HG02759 (cell line): ENCODE results near the gene RAI14.
"Not testable (repeated sequence)": the region's sequence is repeated elsewhere in the genome, so short reads cannot be mapped to it uniquely, and the experiment has no call there.

Source experiments
- ATAC-seq: cut with Tn5 transposase; IDR thresholded peaks from one replicate; pipeline ENCODE4 v1.9.1; 2021; ENCODE audit warnings: mild to moderate bottlenecking, moderate library complexity; ENCODE audit not compliant: unreplicated experiment

The RAI14 gene

GRCh38 chr5:34724741-34725140, 68.6 kb downstream of the RAI14 start:
- no peak for ATAC-seq

- ATAC-seq = not testable (repeated sequence)
These were observed 71.1 kb downstream of the RAI14 start for GRCh38 chr5:34727166-34727749.

- ATAC-seq = no peak
These were observed 72.1 kb downstream of the RAI14 start for GRCh38 chr5:34728236-34728635.

DNA sequence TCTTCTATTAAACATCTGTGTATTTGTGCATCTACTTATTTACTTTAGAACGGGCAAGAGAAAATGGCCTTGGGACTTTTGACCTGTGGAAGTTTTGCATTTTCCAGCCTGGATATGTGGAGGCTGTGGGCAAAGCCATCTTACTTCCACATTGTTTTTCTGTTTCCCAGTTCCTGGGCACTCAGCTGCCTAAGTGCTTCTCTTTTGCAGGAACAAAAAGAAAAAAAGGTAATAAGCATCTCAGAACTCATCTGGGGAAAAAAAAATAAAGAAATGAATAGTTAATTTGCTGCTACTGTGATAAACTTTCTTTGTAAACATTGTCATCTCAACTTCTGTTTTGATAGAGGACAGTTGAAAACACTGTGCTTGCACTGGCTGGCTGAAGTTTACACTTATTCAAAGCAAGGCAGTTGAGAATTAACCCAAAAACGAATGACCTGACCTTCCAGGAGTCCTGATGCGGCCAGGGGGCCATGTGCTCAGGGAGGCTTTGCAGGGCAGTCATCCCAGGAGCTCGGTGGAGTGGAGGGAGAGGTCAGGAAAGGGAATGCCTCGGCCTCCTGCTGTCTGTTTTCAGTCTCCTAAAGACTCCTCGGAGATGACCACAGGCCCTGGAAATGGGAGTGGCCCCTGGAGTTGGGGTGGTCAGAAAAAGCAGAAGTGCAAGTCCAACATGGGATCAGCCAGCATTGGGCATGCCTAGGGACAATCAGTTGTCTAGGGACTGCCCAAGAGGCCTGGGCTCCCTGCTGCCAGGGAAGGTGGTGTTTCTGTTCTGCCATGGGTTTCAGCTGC, 75.5 kb downstream of the RAI14 start:
- ATAC-seq = no peak

- no peak for ATAC-seq
These were observed 78.2 kb downstream of the RAI14 start for GRCh38 chr5:34734326-34734725.

DNA sequence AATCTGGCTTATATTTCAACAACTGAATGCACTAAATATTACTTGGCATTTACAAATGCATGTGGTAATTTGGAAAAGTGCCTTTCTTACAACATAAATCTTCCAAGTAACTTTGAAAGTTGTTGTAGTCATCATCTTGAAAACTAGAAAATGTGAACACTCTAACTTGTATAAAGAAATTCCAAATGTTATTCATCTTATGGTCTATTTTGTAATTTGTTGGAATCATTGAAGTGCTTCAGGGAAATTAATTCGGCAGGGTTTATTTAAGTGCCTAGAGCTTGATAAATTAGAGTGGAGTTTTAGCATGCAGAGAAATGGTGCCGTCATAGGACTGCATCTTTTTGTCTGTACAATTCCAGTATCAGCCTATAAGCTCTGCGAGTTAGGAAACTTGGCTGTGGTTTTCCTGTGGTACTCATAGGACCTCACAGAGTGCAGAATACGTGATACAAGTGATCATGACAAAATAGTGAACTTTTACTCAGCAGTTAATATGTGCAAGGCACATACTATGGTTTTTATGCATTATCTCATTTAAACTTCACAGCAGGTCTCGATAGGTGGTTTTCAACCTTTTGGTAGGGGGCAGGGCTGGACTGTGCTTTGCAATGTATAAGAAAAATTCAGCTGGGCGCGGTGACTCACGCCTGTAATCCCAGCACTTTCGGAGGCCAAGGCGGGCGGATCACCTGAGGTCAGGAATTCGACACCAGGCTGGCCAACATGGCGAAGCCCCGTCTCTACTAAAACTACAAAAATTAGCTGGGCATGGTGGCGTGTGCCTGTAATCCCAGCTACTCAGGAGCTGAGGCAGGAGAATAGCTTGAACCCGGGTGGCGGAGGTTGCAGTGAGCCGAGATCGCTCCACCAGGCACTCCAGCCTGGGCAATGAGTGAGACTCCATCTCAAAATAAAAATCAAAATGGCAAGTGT, 79.6 kb downstream of the RAI14 start:
- no peak for ATAC-seq

DNA sequence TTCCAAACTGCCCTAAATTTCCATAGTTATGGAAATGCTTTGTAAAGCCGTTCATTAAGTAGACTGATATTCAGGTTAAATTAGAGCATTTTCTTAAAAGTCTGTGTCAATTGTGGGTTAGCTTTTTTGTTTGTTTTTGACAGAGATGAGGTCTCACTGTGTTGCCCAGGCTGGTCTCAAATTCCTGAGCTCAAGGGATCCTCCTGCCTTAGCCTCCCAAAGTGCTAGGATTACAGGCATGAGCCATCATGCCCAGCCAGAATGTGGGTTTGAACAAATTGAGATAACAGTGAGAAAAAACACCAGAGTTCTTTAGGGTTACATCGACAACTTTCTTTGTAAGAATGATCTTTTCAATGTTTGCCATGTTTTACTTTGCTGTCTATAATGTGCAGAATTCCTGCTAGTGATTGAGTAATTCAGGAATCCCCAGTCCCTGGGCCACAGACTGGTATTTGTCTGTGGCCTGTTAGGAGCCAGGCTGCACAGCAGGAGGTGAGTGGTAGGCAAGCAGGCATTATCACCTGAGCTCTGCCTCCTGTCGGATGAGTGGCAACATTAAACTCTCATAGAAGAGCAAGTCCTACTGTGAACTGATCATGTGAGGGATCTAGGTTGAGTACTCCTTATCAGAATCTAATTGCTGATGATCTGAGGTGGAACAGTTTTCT, 80.5 kb downstream of the RAI14 start:
- ATAC-seq = no peak

DNA sequence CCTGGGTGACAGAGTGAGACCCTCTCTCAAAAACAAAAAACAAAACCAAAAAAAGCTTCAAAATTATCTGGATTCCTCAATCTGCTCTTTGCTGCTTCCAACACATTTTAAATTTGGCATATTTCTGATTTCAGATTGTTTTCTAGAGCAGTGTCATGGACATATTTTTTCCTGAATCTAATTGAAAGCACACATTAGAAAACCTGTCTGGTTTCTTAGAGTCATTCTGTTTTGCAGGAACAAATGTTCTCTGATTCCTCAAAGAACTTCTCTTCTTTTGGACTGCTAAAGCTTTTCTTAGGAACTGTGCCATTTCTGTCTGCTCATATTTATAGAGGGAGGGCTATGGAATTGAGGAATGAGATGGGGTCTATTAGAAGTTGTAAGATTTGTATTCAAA, 81.6 kb downstream of the RAI14 start:
- no peak for ATAC-seq

DNA sequence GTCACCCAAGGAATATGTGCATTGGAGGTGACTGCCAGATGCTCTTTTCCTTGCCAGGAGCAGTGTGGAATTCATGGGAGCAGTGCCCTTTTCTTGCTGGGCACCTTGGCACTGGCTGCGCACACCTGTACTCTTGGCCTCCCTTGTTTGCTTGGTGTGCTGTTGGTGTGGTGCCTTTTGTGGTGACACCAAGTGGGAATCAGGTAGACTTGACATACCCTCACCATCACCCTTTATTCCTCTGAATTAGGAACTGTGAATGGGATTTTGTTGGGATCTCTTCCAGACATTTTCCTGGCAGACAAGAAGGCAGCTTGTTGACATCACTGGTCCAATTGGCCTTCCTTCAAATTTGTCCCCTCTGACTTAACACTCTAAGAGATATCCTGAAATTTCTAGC, 82.3 kb downstream of the RAI14 start:
- ATAC-seq = no peak

DNA sequence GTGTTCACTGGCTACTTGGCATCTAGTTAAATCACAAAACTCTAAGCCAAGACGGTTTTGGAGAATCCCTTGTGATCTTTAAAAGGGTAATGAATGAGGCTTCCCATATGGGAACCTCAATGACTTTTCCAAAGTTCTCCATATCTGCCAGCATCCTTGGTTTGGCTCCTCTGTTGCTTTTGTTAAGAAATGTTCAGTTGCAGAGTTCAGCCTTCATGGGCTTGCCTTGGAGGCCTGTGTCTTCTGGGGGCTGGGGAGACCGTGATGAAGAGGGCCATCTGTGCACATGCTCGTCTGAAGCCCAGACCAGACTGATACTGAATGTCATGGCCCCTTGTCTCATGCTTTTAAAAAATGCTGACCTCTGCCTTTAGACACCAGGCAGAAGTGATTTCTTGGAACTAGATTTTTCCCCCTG, 84.3 kb downstream of the RAI14 start:
- no peak for ATAC-seq

DNA sequence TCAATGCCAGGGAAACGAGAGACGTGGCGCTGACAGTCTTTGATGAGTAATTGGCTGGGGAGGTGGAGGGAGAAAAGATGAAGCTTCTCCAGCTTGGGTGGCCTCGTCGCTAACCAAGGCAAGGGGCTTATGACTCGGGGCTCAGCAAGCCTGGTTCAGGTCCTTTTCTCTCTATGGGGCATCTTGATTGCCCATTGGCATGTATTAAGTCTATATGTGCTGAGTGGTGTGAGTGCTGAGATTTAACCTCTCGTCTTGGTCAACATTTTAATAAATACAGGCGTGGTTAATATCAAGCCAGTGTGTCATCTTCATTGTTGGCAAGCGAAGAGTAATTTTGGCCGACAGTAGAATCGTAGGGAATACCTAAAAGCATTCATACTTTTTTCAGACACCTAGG, 85.9 kb downstream of the RAI14 start:
- ATAC-seq = no peak

DNA sequence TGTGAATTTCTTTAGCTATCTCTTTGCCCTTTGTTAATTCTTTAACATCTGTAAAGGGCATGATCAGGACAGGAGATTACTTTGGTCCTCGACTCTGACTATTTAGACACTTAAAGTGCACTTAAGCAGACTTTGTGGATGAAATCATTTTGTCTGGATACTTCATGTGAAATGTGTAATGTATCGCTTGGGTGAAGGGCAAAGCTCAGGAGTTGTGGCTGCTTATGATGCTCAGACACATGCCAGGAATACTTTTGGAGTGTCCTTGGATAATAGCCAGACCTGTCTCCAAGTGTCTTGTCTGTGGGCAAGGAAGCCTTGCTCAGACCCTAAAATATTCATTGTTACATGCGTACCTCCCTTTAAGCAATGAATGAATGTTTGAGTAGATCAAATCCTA, 87.8 kb downstream of the RAI14 start:
- ATAC-seq = no peak

DNA sequence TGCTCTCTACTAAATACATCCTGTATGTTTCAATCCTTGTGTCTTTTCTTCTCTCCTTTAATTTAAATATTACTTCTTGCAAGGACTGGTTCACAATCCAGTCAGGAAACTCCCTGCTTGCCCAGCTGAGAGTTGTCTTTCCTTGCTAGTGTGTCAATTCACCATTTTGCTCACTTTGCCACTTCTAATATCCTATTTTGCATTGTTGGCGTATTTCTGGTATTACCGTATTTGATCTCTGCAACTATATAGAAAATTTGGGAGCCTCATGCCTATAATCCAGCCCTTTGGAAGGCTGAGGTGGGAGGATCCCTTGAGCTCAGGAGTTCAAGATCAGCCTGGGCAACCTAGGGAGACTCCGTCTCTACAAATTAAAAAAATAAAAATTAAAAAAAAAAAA, 92.3 kb downstream of the RAI14 start:
- ATAC-seq = no peak

DNA sequence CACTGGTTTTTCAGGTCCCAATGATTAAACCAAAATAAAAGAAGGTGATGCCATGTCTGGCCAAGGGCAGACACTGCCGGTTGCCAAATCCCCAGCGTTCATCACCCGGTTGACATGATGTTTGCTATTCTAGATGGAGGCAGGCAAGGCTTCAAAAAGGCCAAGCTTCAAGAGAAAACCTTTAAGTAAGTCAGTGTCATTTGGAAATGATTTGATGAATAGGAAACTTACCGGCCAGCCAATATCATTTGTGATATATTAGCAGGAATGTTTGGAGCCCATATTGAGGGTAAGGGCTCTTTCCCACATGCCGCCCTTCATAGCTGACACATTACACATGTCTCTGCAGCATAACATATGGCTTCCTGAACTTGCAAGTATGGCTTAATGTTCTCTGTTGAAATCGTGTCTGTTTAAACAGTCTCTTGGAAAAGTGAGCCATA, 93.3 kb downstream of the RAI14 start:
- ATAC-seq = no peak

DNA sequence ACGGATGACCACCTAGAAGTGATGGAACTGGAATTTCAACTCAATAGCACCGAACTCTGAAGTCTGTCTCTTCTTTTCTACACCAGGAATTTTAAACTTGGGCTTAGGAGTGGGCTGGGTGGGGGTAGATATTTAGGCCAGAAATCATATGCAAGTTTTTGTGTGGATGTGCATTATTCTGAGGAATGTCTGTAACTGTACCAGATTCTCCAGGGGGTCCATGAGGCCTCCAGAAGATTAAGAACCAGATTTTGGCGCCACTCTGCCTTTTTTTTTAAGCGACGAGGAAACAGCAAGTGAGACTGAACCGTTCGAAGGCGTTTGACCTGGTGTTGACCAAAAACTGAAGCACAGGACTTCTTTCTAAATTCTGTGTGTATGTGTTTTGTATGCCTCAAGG, 94.1 kb downstream of the RAI14 start:
- no peak for ATAC-seq

- no peak for ATAC-seq
These were observed 95.9 kb downstream of the RAI14 start for GRCh38 chr5:34751807-34752736.

GRCh38 chr5:34753236-34753635, 97.1 kb downstream of the RAI14 start:
- ATAC-seq = not testable (repeated sequence)

GRCh38 chr5:34755926-34756325, 99.8 kb downstream of the RAI14 start:
- no peak for ATAC-seq

GRCh38 chr5:34756781-34757624, 100.9 kb downstream of the RAI14 start:
- ATAC-seq = no peak
